Activated CD4-positive, alpha-beta T cell treated with anti-CD3 and anti-CD28 coated beads, Interleukin-2, Interleukin-4, amounts not matched to agents 100 ng/mL and 50 ng/mL, durations not matched to agents 16 hours and 8 hours (primary cell): Measurements from ENCODE around the gene AGO1.
"Not testable (repeated sequence)": the region's sequence is repeated elsewhere in the genome, so short reads cannot be mapped to it uniquely, and the experiment has no call there.

Experiments used
- DNase-seq: peaks from one replicate; pipeline ENCODE4 v3.0.0-alpha.2; 2020; ENCODE audit warnings: low spot score

The AGO1 gene

GRCh38 chr1:35869245-35869950, 13.6 kb upstream of the AGO1 start:
- not testable (repeated sequence) for DNase-seq

DNA sequence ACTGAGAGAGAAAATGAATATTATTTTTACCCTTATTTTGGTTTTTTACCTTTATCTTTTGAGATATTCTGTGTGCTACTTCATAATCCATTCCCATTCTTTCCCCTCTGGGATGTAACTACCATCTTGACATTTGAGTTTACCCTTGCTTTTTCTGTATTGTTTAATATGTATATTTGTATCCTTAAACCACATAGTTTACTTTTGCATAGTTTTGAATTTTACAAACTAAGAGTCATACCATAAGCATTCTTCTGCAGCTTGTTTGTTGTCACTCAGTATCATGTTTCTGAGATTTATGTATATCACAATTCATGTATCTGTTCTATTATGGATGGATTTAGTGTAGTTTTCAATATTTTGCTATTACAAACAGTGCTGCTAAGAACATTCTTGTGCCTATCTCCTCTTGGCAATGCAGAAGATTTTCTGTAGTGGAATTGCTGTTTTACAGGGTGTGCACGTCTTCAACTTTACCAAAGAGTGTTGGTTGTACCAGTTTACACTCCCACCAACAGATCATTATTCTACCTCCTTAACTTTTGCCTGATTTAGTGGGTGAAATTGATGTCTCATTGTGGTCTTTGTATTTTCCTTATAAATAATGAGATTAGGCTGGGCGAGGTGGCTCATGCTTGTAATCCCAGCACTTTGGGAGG, 12.2 kb upstream of the AGO1 start:
- DNase-seq: no peak

- no peak for DNase-seq
Observed at GRCh38 chr1:35873243-35873750, 9.7 kb upstream of the AGO1 start.

DNA sequence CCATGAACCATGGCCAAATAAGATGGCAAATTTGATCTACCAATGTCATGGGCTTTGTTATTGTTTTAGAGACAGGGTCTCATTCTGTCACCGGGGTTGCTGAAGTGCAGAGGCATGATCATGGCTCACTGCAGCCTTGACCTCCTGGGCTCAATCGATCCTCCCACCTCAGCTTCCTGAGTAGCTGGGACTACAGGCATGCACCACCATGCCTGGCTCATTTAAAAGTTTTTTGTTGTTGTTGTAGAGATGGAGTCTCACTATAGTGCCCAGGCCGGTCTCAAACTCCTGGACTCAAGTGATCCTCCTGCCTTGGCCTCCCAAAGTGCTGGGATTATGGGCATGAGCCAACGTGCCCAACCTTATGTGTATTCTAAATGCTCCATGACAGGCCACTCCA, 8.9 kb upstream of the AGO1 start:
- DNase-seq: not testable (repeated sequence)

DNA sequence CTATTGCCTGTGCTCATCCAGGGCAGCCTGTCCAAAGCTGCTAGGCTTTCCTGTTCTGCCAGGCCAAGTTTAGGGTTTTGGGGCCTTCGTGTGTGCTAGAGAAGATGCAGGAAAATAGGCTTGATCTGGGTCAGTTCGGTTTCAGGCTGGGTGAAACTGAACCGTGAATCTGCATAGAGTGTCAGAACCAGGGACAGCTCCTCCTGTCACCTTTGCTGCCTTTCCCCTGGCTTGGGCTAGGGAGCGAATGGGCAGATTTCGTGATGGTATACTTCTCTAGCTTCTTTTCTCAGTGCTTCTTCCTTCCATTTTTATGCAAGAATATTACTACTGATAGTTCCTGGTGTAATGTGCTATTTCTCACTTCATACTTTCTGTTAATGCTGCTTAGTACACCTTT, 6.0 kb upstream of the AGO1 start:
- no peak for DNase-seq

- no peak for DNase-seq
Observed at GRCh38 chr1:35881850-35882273, 1.1 kb upstream of the AGO1 start.

GRCh38 chr1:35882586-35882944, 444 bp upstream of the AGO1 start:
- no peak for DNase-seq

- DNase-seq: peak; percentile 23
Observed at GRCh38 chr1:35883635-35884101, 659 bp downstream of the AGO1 start.

DNA sequence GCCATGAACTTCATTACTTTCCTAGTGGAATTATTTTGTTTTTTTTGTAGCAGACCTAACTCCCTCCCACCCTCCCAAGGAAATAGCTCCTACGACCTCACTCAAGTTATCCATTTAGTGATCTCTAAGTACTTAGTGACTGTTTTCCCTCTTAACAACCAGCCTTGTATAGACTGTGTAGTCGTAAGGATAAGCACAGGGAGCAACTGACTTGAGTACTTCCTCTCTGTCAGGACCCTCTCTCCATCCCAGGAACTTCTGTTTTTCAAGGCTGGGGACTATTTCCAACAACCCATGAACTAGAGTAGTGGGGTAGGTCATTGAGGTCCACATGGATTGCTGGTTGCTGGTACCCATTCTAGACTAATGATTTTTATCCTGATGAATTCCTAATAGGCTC, 1.9 kb downstream of the AGO1 start:
- no peak for DNase-seq

DNA sequence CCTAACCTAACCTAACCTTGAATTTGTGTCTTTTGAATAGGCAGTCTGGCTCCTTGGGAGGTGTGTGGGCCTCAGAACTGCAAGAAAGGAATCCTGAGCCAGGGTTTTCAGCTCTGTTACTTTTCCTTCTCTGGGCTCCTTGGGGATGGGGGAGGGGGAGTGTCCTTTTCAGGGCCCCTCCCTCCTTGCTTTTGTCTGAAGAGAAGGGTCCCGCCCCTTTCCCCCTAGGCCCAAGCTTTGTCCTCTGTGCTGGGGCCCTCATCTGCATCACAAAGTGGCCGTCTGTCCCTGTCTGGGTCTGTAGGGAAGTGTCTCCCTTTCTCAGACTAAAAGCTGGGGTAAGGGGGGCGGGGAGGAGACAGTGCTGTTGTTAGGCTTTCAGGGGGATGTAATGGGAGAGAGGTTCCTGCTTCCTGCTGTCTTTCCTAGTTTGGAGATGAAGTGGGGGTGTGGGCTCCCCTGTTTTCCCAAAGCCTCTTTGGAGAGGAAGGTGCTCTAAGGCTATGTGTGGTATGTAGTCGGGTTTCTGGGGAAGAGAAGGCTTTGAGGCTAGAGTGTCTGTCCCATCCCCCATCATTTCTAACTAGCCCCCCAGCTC, 3.1 kb downstream of the AGO1 start:
- DNase-seq: no peak

DNA sequence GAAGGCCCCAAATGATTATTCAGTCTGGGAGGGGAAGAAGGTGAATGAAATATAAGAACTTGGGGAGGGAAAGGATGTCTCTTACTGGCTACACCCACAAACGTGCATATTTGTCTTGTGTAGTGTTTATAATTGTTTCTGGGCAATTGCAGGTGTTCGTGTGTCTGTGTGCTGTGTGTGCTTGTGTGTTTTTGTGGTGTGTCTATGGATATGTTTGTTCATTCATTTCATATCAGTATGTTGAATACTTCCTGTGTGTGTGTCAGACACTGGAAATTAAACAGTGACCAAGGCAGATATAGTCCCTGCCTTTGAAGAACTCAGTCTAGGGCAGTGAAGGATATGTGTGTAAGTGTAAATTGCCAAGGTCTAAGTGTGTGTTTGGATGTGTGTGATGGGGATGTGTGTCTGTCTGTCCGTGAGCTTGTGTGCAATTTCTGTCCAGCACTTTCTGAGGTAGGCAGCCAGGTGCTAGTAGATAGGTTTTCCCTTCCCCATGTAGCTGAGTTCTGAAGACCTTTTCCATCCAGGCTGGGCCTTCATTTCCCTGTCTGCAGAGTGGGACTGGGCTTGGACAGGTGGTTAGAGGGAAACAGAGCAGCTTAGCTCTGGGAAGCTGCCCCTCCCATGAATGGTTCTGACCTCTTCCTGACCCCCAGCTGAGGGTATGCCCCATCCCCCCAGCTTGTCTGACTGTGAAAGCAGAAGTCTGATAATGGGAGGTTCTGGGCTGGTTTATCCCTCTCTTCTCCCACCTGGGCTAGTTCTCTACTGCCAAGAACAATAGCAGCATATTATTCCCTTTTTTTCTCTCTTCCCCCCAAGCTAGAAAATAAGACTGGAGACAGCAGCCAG, 3.8 kb downstream of the AGO1 start:
- no peak for DNase-seq

DNA sequence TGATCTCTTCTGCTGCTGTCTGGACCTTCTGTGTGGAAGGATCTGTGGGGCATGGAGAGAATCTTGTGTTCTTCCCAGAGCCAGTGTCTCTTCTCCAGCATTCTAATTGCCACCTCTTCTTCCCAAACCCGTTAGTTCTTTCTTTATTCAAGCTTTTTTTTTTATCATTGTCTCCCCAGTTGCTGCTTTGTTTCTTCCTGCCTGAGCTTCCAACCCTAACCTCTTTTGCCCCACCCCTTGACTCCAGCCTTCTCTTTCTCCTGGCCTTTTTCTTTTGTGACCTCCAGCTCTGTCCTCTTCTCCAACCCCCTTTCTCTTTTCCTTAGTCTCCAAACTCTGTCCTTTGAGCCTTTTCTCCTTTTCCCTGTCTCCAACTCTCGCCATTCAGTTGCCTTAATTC, 4.5 kb downstream of the AGO1 start:
- DNase-seq: no peak

DNA sequence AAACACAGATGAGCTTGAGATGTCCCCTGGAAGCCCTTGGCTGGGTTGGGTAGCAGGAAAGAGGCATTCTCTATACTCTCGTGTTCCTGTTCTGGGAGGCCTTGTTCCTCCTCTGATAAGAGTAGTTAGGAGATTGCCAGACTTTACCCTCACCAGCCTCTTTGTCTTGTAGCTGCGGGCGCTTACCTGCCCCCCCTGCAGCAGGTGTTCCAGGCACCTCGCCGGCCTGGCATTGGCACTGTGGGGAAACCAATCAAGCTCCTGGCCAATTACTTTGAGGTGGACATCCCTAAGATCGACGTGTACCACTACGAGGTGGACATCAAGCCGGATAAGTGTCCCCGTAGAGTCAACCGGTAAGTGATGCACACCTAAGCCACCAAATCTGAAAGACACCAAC, 5.2 kb downstream of the AGO1 start:
- DNase-seq: no peak

- not testable (repeated sequence) for DNase-seq
Observed at GRCh38 chr1:35888981-35889380, 6.0 kb downstream of the AGO1 start.

DNA sequence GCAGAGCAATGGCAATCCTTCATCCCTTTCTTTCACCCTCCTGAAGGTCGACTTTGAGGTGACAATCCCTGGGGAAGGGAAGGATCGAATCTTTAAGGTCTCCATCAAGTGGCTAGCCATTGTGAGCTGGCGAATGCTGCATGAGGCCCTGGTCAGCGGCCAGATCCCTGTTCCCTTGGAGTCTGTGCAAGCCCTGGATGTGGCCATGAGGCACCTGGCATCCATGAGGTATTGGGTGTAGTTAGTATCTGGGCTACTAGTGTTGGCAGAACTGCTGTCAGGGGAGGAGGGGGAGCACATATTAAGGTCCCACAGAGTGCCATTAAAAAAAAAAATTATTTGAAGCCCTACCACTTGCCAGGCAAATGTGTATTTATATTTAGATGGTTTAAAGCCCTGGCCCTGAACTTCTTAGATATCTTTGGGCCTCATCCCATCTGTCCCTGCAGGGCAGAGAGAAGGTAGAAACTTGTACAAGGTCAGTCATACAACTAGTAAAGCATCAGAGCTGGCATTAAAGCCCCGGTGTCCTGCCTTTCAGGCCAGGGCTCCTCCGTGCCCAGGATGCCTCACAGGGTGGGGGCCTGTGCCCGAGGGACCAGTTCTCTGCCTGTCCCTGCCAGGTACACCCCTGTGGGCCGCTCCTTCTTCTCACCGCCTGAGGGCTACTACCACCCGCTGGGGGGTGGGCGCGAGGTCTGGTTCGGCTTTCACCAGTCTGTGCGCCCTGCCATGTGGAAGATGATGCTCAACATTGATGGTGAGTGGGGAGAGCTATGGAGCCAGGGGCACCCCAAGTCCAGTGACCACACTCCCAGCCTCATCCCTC, 10.3 kb downstream of the AGO1 start:
- no peak for DNase-seq

GRCh38 chr1:35894183-35894582, 11.2 kb downstream of the AGO1 start:
- DNase-seq: no peak

GRCh38 chr1:35894656-35895055, 11.6 kb downstream of the AGO1 start:
- DNase-seq: no peak

DNA sequence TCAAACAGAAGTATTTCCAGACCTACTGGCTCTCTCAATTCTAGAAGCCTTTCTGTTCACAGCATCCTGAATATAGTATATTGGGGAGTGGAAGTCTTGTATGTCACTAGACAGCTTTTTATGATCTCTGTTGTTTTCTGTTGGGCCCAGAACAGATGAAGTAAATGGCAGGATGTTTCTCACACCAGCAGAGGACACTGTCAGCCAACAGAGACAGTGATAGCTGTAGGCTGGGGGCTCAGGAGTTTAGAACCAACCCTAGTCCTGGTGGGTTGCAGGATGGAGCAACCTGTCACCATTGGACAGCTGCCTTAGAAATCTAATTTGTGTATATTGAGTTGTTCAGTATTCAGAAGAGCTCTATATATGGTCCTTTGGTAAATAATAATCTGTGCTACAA, 16.9 kb downstream of the AGO1 start:
- no peak for DNase-seq

DNA sequence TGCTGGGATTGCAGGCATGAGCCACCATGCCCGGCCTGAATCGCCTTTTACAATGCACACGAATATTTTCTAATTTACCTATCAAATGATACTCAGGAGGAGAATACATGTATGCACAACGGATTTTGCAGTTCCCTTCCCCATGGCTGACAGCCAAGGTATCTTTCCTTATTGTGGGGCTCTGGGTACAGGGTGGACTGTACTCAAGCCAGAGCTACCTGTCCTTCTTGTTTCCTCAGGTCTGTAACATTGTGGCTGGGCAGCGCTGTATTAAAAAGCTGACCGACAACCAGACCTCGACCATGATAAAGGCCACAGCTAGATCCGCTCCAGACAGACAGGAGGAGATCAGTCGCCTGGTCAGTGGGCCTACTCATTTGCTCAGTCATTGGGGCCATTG, 18.2 kb downstream of the AGO1 start:
- DNase-seq: no peak

DNA sequence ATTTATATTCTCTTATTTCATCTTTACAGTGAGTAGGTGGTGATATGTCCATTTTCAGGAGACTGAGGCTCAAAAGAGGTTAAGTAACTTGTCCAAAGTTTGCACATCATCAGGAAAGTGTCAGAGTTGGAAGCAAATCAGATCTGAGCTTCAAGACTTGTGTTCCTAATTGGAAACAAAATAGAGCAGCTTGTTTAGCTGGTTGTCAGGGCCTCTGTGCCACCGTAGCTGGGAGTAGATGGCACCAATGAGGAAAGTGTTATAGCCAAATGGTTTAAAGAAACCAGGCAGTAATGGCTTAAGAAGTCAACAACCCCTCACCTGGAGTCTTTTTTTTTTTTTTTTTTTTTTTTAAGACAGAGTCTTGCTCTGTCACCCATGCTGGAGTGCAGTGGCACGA, 19.7 kb downstream of the AGO1 start:
- DNase-seq: no peak

DNA sequence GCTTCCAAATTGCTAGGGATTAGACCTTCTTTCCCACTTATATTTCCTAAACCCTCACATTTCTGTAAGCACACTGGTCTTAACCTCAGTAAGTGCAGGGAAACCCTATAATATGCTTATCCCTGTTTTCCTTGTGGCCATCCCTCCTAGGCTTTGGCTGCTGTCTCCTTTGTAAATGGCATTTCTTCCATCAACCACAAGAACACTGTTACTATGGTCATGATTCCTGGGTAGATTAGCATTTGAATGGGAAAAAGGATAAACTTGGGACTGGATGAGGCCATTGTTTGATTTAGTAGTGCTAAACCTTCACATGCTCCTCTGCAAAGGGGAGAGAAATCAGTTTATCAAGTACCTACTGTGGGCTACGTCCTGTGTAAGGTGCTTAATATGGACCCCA, 31.7 kb downstream of the AGO1 start:
- DNase-seq: no peak
